WERI-Rb-1 (cell line): ENCODE measurements around the gene PRLH.

Source experiments
- DNase-seq: peaks from one replicate; pipeline ENCODE4 v3.0.0-alpha.2; 2020
- H3K27ac ChIP-seq: fragments of 250-450 bp; sonication (Bioruptor Pico); 2 replicates; pipeline ENCODE4 v1.5.1; 2020; ENCODE audit warnings: mild to moderate bottlenecking, moderate library complexity
- H3K27me3 ChIP-seq: fragments of 250-450 bp; sonication (Bioruptor Pico); 2 replicates; pipeline ENCODE4 v1.5.1; 2021; ENCODE audit warnings: mild to moderate bottlenecking, low read depth, moderate library complexity; ENCODE audit not compliant: insufficient read depth, severe bottlenecking
- H3K36me3 ChIP-seq: fragments of 250-450 bp; sonication (Bioruptor Pico); 2 replicates; pipeline ENCODE4 v1.5.1; 2020; ENCODE audit warnings: mild to moderate bottlenecking, moderate library complexity
- H3K4me3 ChIP-seq: 2 replicates; pipeline ENCODE4 v1.5.1; 2011; ENCODE audit warnings: low read depth, mild to moderate bottlenecking, control low read depth, low read length
- H3K9me3 ChIP-seq: fragments of 250-450 bp; sonication (Bioruptor Pico); 2 replicates; pipeline ENCODE4 v1.5.1; 2021; ENCODE audit warnings: mild to moderate bottlenecking, moderate library complexity; ENCODE audit not compliant: severe bottlenecking
- CTCF ChIP-seq: IDR thresholded peaks from 2 replicates; pipeline ENCODE4 v1.5.1; 2011; ENCODE audit warnings: low read depth, mild to moderate bottlenecking, control low read depth, inconsistent platforms, low read length

PRLH gene

GRCh38 chr2:237547841-237548416 is 18.4 kb upstream of the PRLH start:
- DNase-seq: no peak
- Histone ChIP-seq H3K36me3 (no peaks in the 10 kb centered on the region), H3K4me3 (no peak overlapping the region), H3K27me3 (peaks cover 53% of the 10 kb centered on the region), H3K9me3 (peaks cover 2% of the 10 kb centered on the region), H3K27ac (no peak overlapping the region)
- no peak for TF ChIP-seq CTCF

- DNase-seq: no peak
- H3K27me3 ChIP-seq: peaks cover 64% of the 10 kb centered on the region
- no peak overlapping the region for H3K27ac ChIP-seq
- TF ChIP-seq CTCF: no peak
- no peaks in the 10 kb centered on the region for H3K36me3 ChIP-seq
- H3K9me3 ChIP-seq: peaks cover 8% of the 10 kb centered on the region
- no peak overlapping the region for H3K4me3 ChIP-seq
These were observed 17.2 kb upstream of the PRLH start for GRCh38 chr2:237549216-237549615.

GRCh38 chr2:237549643-237550415 is 16.5 kb upstream of the PRLH start:
- H3K9me3 ChIP-seq: peaks cover 10% of the 10 kb centered on the region
- no peak overlapping the region for H3K4me3 ChIP-seq
- peaks cover 67% of the 10 kb centered on the region for H3K27me3 ChIP-seq
- TF ChIP-seq CTCF: no peak
- H3K27ac ChIP-seq: no peak overlapping the region
- no peak for DNase-seq
- no peaks in the 10 kb centered on the region for H3K36me3 ChIP-seq

GRCh38 chr2:237551071-237551574 is 15.3 kb upstream of the PRLH start:
- no peak overlapping the region for H3K4me3 ChIP-seq
- peaks cover 19% of the 10 kb centered on the region for H3K9me3 ChIP-seq
- peaks cover 63% of the 10 kb centered on the region for H3K27me3 ChIP-seq
- H3K36me3 ChIP-seq: no peaks in the 10 kb centered on the region
- no peak for DNase-seq
- no peak for TF ChIP-seq CTCF
- no peak overlapping the region for H3K27ac ChIP-seq

- no peak for DNase-seq
- TF ChIP-seq CTCF: no peak
These were observed 13.5 kb upstream of the PRLH start for GRCh38 chr2:237552908-237553307.

More at GRCh38 chr2:237552908-237553307, 13.5 kb upstream of the PRLH start:
- Histone ChIP-seq H3K27ac (no peak overlapping the region), H3K27me3 (peaks cover 74% of the 10 kb centered on the region), H3K9me3 (peaks cover 21% of the 10 kb centered on the region), H3K4me3 (no peak overlapping the region), H3K36me3 (no peaks in the 10 kb centered on the region)
